NOMO-1 treated with DMSO at 0.1 percent for 48 hours (cell line): ENCODE data around the gene MKS1.

Experiments used
- DNase-seq: peaks from one replicate; lab custom pipeline; 2025; ENCODE audit not compliant: unreplicated experiment; lab: John Stamatoyannopoulos, UW

Gene MKS1

DNA sequence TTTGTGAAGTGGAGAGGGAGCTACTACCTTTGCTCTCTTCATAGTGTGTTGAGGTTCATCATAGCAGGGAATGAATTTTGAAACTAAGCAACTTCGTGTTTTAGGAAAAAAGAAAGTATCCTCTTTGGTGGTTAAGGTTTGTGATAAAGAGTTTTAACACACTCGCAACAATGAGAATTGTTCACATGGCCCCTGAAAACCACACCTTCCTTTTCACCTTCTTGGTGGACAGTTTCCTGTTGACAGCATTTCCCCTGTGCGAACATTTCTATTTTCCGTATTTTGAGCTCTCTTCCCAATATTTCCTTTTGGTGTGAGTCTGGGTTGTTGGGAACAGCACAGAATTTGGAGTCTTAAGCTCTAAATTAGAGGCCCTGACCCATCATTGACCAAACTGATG is 48.4 kb downstream of the MKS1 start:
- no peak for DNase-seq

DNA sequence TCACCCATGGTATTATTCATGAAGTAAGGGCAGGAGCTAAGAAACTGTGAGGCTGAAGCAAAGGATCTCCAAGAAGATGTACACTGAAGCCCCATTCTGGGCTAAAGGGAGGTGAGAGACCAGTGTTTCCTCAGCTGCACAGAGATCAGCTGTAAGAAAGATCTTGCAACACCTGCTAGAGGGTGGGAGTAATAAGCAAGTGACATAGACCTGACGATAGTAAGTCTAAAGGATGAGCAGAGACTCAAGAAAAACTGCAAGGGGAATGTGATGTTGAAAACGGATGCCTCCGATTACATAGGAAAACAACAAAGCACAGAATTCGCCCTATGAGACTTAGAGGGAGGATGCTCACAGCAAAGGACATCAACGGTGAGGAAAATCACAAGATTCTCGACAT is 52.4 kb downstream of the MKS1 start, which contains the start of gene OR4D2:
OR4D2 (plus strand) TSS at position 301 of the 400 bp plus-strand sequence. CDS start 2,674 bp downstream, outside the sequence.
- DNase-seq: no peak

DNA sequence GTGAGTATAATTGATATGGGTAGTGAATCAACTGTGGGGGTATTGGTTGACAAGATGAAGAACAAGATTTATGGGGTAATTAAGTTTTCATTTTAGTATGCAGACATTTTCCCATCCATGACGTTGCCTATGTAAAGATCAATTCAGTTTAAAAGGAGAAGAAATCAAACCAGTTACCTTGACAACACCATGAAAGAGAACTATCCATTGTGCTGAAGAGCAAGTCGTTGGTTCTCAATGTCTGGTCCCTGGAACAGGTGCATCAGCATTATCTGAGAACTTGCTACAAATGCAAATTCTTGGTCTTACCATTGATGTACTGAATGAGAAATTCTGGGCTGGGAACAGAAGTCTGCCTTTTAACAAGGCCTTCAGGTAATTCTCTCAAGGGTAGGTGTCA is 53.1 kb downstream of the MKS1 start:
- no peak for DNase-seq

DNA sequence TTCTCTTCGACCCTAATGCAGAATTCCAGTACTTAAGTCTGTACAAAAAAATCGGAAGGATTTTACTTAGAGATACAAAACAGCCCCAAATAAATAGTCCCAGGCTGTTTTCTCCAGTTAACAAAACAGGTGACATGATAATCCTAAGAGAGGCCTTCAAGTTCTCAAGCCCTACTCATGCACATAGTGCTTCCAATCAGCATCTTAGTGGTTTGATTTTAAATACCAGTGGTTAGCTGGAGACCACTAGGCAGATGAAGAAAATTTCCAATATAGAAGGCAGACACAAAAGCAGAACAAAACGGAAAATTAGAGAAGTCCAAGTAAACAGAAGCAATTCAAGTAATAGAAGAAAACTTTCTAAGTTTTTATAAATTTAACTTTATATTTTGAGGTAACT is 57.5 kb downstream of the MKS1 start:
- DNase-seq: peak; percentile 25

DNA sequence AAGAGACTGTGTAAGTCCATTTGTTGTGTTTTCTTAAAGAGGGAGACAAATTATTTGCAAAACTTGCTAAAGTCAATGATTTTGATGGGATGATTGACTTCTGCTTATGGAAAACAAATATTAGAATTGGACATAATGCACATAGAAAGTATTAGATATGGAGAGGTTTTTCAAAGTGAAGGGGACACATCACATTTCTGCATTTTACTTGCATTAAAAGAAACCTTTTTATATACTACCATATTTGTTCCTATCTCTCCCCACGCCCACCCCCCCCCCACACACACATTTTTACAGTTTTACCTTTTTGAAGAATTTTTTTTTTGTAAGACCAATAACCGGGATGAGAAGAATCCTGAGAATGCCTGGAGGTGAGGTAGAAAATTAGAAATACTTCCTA is 60.9 kb downstream of the MKS1 start:
- no peak for DNase-seq

DNA sequence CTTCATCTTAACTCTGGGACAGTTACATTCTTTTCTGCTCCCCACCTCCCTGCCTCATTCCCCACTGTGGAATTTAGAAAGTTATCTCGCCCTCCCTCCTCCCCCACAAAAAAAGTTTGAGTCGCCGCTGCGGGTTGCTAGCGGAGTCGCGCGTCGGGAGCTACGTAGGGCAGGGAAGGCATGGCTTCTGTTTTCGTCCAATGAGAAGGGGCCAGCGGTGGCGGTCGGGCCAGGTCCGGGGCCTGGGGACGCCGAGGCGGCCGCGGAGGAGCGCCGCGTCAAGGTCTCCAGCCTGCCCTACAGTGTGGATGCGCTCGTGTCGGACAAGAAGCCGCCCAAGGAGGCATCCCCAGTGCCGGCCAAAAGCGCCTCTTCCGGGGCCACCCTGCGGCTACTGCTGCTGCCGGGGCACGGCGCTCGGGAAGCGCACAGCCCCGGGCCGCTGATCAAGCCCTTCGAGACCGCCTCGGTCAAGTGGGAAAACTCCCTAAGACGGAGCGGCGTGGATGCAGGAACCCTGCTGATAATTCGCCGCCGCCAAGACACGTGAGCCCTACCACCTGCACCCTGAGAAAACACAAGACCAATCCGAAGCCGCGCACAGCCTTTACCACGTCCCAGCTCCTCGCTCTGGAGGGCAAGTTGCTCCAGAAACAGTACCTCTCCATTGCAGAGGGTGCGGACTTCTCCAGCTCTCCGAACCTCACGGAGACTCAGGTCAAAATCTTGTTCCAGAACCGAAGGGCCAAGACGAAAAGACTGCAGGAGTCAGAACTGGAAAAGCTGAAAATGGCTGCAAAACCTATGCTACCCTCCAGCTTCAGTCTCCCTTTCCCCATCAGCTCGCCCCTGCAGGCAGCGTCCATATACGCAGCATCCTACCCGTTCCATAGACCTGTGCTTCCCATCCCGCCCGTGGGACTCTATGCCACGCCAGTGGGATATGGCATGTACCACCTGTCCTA is 61.9 kb downstream of the MKS1 start:
- DNase-seq: peak; percentile 5
